A549 treated with dexamethasone at 1 μM for 4 hours (cell line): ENCODE data around the gene RBM45. TPM values are rescaled to one million over a fixed set of nuclear protein-coding genes. Genes with fewer than 3 reads are reported as not detected.

ENCODE experiments used
- total RNA-seq: library from RNA; stranded (reverse); fragments of 200-300 nt; extraction: Qiagen RNA extraction; gene quantifications from 5 replicates; pipeline ENCODE4 v1.2.3, GENCODE V29; 2022

Gene RBM45
- 10.6 to 12.6 TPM (median 12.1 TPM) in 5 replicates for total RNA-seq

GRCh38 chr2:178112202-178113152, at the start of gene RBM45:
TSS of gene RBM45 (plus strand) at chr2:178112437. CDS start at chr2:178112547, 110 bp downstream.

GRCh38 chr2:178072383-178073301, 39.6 kb upstream of the RBM45 start, which contains the start of gene PDE11A:
TSS of gene PDE11A (minus strand) at chr2:178072777. CDS start at chr2:178072437, 340 bp downstream.

Other genes starting within 250 kb of the RBM45 start
- 0.21 to 0.52 TPM (median 0.42 TPM) in 5 replicates for gene PDE11A, start 39.7 kb upstream of the RBM45 start, total RNA-seq
- 5.5 to 7.5 TPM (median 6.8 TPM) in 5 replicates for gene OSBPL6, start 82.1 kb downstream of the RBM45 start, total RNA-seq